ENCODE data around the gene FLT4. TPM values are rescaled to one million over a fixed set of nuclear protein-coding genes. Genes with fewer than 3 reads are reported as not detected.

Gene FLT4
- total RNA-seq, 1 donor from 2014 or later, result 0.10 TPM

DNA sequence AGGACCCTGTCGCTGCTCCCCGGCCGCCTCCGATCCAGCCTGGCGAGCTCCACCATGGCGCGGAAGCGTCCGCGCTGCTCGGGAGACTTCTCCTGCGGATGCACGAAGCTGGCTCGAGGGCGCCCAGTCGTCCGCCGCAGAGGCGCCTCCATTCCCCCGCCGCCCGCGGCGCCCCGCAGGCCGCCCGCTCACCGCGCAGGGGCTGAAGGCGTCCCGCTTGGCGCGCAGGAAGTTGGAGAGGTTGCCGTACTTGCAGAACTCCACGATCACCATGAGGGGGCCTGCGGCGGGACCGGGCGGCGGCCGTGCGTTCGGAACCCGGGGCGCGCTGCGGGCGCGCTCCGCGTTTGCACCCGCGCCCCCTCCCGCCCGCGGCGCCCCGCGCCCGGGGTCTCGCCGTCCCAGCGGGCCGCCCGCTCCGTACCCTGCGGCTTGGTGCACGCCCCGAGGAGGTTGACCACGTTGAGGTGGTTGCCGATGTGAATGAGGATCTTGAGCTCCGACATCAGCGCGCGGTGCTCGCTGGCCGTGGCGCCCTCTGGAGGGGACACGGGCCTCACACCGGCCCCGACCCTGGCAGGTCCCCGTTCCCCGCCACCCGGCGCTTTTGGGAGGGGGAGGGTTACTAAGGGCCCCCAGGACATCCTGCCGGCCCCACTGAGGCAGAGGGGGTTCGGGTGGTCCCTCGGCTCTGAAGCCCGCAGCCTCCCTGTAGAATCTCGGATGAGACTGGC is 30.4 kb downstream of the FLT4 start:
- peaks cover 4% of the 10 kb centered on the region for H3K4me1 Mint-ChIP-seq (ENCODE audit: low read depth)
- no peaks in the 10 kb centered on the region for H3K9me3 Mint-ChIP-seq (ENCODE audit: low read depth)
- DNase-seq (ENCODE audit: low spot score), result no peak
- H3K27me3 Mint-ChIP-seq (ENCODE audit: low read depth), result peaks cover 7% of the 10 kb centered on the region
- TF ChIP-seq, protein P1, sequence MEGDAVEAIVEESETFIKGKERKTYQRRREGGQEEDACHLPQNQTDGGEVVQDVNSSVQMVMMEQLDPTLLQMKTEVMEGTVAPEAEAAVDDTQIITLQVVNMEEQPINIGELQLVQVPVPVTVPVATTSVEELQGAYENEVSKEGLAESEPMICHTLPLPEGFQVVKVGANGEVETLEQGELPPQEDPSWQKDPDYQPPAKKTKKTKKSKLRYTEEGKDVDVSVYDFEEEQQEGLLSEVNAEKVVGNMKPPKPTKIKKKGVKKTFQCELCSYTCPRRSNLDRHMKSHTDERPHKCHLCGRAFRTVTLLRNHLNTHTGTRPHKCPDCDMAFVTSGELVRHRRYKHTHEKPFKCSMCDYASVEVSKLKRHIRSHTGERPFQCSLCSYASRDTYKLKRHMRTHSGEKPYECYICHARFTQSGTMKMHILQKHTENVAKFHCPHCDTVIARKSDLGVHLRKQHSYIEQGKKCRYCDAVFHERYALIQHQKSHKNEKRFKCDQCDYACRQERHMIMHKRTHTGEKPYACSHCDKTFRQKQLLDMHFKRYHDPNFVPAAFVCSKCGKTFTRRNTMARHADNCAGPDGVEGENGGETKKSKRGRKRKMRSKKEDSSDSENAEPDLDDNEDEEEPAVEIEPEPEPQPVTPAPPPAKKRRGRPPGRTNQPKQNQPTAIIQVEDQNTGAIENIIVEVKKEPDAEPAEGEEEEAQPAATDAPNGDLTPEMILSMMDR (IDR thresholded peaks at IDR 0.05), result peak; percentile 81
- no peaks in the 10 kb centered on the region for H3K36me3 Mint-ChIP-seq (ENCODE audit: low read depth)
- peak overlapping the region; percentile 61 for H3K4me3 Mint-ChIP-seq (ENCODE audit: unreplicated experiment)
- no peak overlapping the region for H3K27ac Mint-ChIP-seq (ENCODE audit: unreplicated experiment)

- no peaks in the 10 kb centered on the region for H3K36me3 Mint-ChIP-seq (ENCODE audit: low read depth)
- H3K27ac Mint-ChIP-seq (ENCODE audit: unreplicated experiment), result no peak overlapping the region
- DNase-seq (ENCODE audit: low spot score), result no peak
- H3K4me1 Mint-ChIP-seq (ENCODE audit: low read depth), result peaks cover 4% of the 10 kb centered on the region
- H3K4me3 Mint-ChIP-seq (ENCODE audit: unreplicated experiment), result peak overlapping the region; percentile 60
- peaks cover 7% of the 10 kb centered on the region for H3K27me3 Mint-ChIP-seq (ENCODE audit: low read depth)
- TF ChIP-seq, protein P1 (IDR thresholded peaks at IDR 0.05), result no peak
- no peaks in the 10 kb centered on the region for H3K9me3 Mint-ChIP-seq (ENCODE audit: low read depth)
Observed at GRCh38 chr5:180618487-180618828, 30.9 kb downstream of the FLT4 start.

DNA sequence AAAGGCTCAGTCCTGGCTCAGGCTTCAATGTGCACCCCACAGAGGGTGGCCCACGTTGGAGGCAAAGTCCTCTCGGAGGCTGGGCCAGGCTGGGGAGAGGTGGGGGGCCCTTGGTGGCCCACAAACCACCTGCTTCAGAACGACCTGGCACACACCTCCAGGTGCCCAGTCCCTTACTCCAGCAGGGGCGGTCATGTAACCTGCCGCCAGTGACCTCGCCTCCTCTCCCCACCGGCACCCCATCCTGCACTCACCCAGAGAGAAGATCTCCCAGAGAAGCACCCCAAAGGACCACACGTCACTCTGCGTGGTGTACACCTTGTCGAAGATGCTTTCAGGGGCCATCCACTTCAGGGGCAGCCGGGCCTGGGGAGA is 35.6 kb downstream of the FLT4 start:
- Mint-ChIP-seq H3K27ac (ENCODE audit: unreplicated experiment) (no peak overlapping the region), H3K27me3 (ENCODE audit: low read depth) (peaks cover 5% of the 10 kb centered on the region), H3K36me3 (ENCODE audit: low read depth) (no peaks in the 10 kb centered on the region), H3K4me3 (ENCODE audit: unreplicated experiment) (no peak overlapping the region), H3K4me1 (ENCODE audit: low read depth) (peaks cover 4% of the 10 kb centered on the region), H3K9me3 (ENCODE audit: low read depth) (no peaks in the 10 kb centered on the region)
- TF ChIP-seq, protein P1 (IDR thresholded peaks at IDR 0.05), result no peak
- DNase-seq (ENCODE audit: low spot score), result no peak

GRCh38 chr5:180613188-180613813 is 36.1 kb downstream of the FLT4 start:
- H3K4me3 Mint-ChIP-seq (ENCODE audit: unreplicated experiment), result no peak overlapping the region
- TF ChIP-seq, protein P1 (IDR thresholded peaks at IDR 0.05), result no peak
- DNase-seq (ENCODE audit: low spot score), result no peak
- no peaks in the 10 kb centered on the region for H3K36me3 Mint-ChIP-seq (ENCODE audit: low read depth)
- peaks cover under 1% of the 10 kb centered on the region for H3K27me3 Mint-ChIP-seq (ENCODE audit: low read depth)
- peaks cover under 1% of the 10 kb centered on the region for H3K4me1 Mint-ChIP-seq (ENCODE audit: low read depth)
- no peaks in the 10 kb centered on the region for H3K9me3 Mint-ChIP-seq (ENCODE audit: low read depth)
- no peak overlapping the region for H3K27ac Mint-ChIP-seq (ENCODE audit: unreplicated experiment)

DNA sequence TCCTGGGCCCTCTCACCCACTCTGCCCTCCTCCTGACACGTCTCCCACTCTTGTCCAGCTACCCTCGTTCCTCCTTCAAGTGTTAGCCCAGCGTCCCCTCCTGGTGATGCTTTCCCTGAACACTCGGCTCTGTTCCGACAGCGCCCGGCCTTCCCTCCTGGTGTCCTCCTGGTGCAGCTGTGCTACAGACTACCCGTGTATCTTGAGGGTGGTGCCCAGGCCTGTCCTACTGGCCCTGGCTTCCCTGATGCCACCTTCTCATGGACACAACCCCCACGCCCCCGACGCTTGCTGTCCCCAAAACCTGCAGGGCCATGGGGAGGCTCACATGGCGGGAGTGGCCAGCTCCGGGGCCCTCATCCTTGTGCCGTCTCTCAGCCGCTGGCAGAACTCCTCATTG is 36.7 kb downstream of the FLT4 start:
- Mint-ChIP-seq H3K27me3 (ENCODE audit: low read depth) (no peaks in the 10 kb centered on the region), H3K36me3 (ENCODE audit: low read depth) (no peaks in the 10 kb centered on the region), H3K9me3 (ENCODE audit: low read depth) (no peaks in the 10 kb centered on the region), H3K4me3 (ENCODE audit: unreplicated experiment) (no peak overlapping the region), H3K27ac (ENCODE audit: unreplicated experiment) (peak overlapping the region; percentile 32), H3K4me1 (ENCODE audit: low read depth) (no peaks in the 10 kb centered on the region)
- TF ChIP-seq, protein P1 (IDR thresholded peaks at IDR 0.05), result no peak
- DNase-seq (ENCODE audit: low spot score), result no peak
